Neural progenitor cell (in vitro differentiated cells): ENCODE measurements around the gene KIF26B. TPM values are rescaled to one million over a fixed set of nuclear protein-coding genes. Genes with fewer than 3 reads are reported as not detected.

ENCODE experiments used
- DNase-seq: peaks from one replicate; pipeline ENCODE4 v3.0.0-alpha.2; 2016; ENCODE audit warnings: low spot score
- H2AFZ ChIP-seq: fragments of 200-600 bp; sonication (generic); replicated peaks from 2 replicates; pipeline ENCODE4 v1.6.1; 2016; ENCODE audit warnings: antibody characterized with exemption
- H3F3A ChIP-seq: fragments of 200-600 bp; sonication (generic); 2 replicates; pipeline ENCODE4 v1.6.1; 2016; ENCODE audit warnings: antibody characterized with exemption, low read depth
- H3K27ac ChIP-seq: fragments of 200-600 bp; sonication (generic); 2 replicates; pipeline ENCODE4 v1.5.1; 2016; ENCODE audit warnings: mild to moderate bottlenecking
- H3K27me3 ChIP-seq: fragments of 200-600 bp; sonication (generic); 2 replicates; pipeline ENCODE4 v1.6.1; 2016; ENCODE audit warnings: mild to moderate bottlenecking, moderate library complexity
- H3K36me3 ChIP-seq: fragments of 200-600 bp; sonication (generic); 2 replicates; pipeline ENCODE4 v1.5.1; 2016
- H3K4me1 ChIP-seq: fragments of 200-600 bp; sonication (generic); 2 replicates; pipeline ENCODE4 v1.6.1; 2016; ENCODE audit warnings: mixed run types
- H3K4me2 ChIP-seq: fragments of 200-600 bp; sonication (generic); 2 replicates; pipeline ENCODE4 v1.6.1; 2016
- H3K4me3 ChIP-seq: fragments of 200-600 bp; sonication (generic); 2 replicates; pipeline ENCODE4 v1.5.1; 2016
- H3K79me2 ChIP-seq: fragments of 200-600 bp; sonication (generic); 2 replicates; pipeline ENCODE4 v1.6.1; 2016; ENCODE audit warnings: low read depth
- H3K9ac ChIP-seq: fragments of 200-600 bp; sonication (generic); 2 replicates; pipeline ENCODE4 v1.6.1; 2016
- H3K9me3 ChIP-seq: fragments of 200-600 bp; sonication (generic); 2 replicates; pipeline ENCODE4 v1.5.1; 2016; ENCODE audit warnings: low read depth
- H4K20me1 ChIP-seq: fragments of 200-600 bp; sonication (generic); 2 replicates; pipeline ENCODE4 v1.6.1; 2016; ENCODE audit warnings: low read depth
- H3K27ac Mint-ChIP-seq: 3 replicates; pipeline ENCODE4 v1.8.0; 2021; ENCODE audit warnings: mixed read lengths
- H3K27me3 Mint-ChIP-seq: 2 replicates; pipeline ENCODE4 v1.8.0; 2022; ENCODE audit warnings: low read depth, mild to moderate bottlenecking, inconsistent platforms, moderate library complexity, mixed read lengths; ENCODE audit not compliant: insufficient read depth
- H3K36me3 Mint-ChIP-seq: 3 replicates; pipeline ENCODE4 v1.8.0; 2021; ENCODE audit warnings: mixed read lengths
- H3K4me1 Mint-ChIP-seq: 3 replicates; pipeline ENCODE4 v1.8.0; 2021; ENCODE audit warnings: mixed read lengths
- H3K4me3 Mint-ChIP-seq: 3 replicates; pipeline ENCODE4 v1.8.0; 2021; ENCODE audit warnings: mild to moderate bottlenecking, moderate library complexity, mixed read lengths
- H3K9me3 Mint-ChIP-seq: 3 replicates; pipeline ENCODE4 v1.8.0; 2020; ENCODE audit warnings: mixed read lengths
- CTCF ChIP-seq: fragments of 200-600 bp; sonication (generic); IDR thresholded peaks from 2 replicates; pipeline ENCODE4 v1.5.1; 2017; ENCODE audit warnings: antibody characterized with exemption, mild to moderate bottlenecking
- EZH2 ChIP-seq: fragments of 200-600 bp; sonication (generic); IDR thresholded peaks from 2 replicates; pipeline ENCODE4 v1.6.1; 2017; ENCODE audit warnings: antibody characterized with exemption, mild to moderate bottlenecking, moderate library complexity
- EZH2phosphoT487 ChIP-seq: fragments of 200-600 bp; sonication (generic); IDR thresholded peaks from 2 replicates; pipeline ENCODE4 v1.6.1; 2017; ENCODE audit warnings: antibody characterized with exemption
- total RNA-seq: library from RNA; depleted of rRNA; stranded (reverse); fragments of >200 nt; gene quantifications from 2 replicates; pipeline ENCODE4 v1.2.3, GENCODE V29; 2015; ENCODE audit warnings: low replicate concordance

KIF26B gene
- total RNA-seq, 1 donor from 2014 or later = 0.47 TPM

- Mint-ChIP-seq H3K27ac (no peak overlapping the region), H3K4me1 (peaks cover 9% of the 10 kb centered on the region), H3K27me3 (peaks cover 9% of the 10 kb centered on the region), H3K36me3 (no peaks in the 10 kb centered on the region), H3K4me3 (no peak overlapping the region), H3K9me3 (peaks cover 3% of the 10 kb centered on the region)
- no peak for TF ChIP-seq EZH2phosphoT487
- TF ChIP-seq CTCF = no peak
- no peak for DNase-seq
- no peaks in the 10 kb centered on the region for H3K27me3 ChIP-seq
- no peak overlapping the region for H3K9ac ChIP-seq
- H3K36me3 ChIP-seq = no peaks in the 10 kb centered on the region
- H2AFZ ChIP-seq = no peak overlapping the region
- no peak overlapping the region for H3K27ac ChIP-seq
- no peaks in the 10 kb centered on the region for H3F3A ChIP-seq
- no peaks in the 10 kb centered on the region for H3K9me3 ChIP-seq
- H3K4me3 ChIP-seq = no peak overlapping the region
- H3K4me2 ChIP-seq = no peak overlapping the region
- H4K20me1 ChIP-seq = no peaks in the 10 kb centered on the region
- H3K4me1 ChIP-seq = no peaks in the 10 kb centered on the region
- no peaks in the 10 kb centered on the region for H3K79me2 ChIP-seq
Observed at GRCh38 chr1:245431706-245432105, 276.9 kb downstream of the KIF26B start.

- Mint-ChIP-seq H3K27me3 (peaks cover 9% of the 10 kb centered on the region), H3K36me3 (no peaks in the 10 kb centered on the region), H3K9me3 (no peaks in the 10 kb centered on the region), H3K4me3 (no peak overlapping the region), H3K4me1 (peaks cover 9% of the 10 kb centered on the region), H3K27ac (no peak overlapping the region)
- no peaks in the 10 kb centered on the region for H3K36me3 ChIP-seq
- no peak overlapping the region for H3K9ac ChIP-seq
- H3F3A ChIP-seq = no peaks in the 10 kb centered on the region
- no peak overlapping the region for H3K4me3 ChIP-seq
- TF ChIP-seq CTCF (no peak), EZH2 (no peak), EZH2phosphoT487 (no peak)
- no peaks in the 10 kb centered on the region for H3K79me2 ChIP-seq
- no peaks in the 10 kb centered on the region for H3K27me3 ChIP-seq
- H3K9me3 ChIP-seq = no peaks in the 10 kb centered on the region
- no peak overlapping the region for H3K27ac ChIP-seq
- no peak overlapping the region for H3K4me2 ChIP-seq
- H2AFZ ChIP-seq = no peak overlapping the region
- no peaks in the 10 kb centered on the region for H4K20me1 ChIP-seq
- H3K4me1 ChIP-seq = no peaks in the 10 kb centered on the region
- no peak for DNase-seq
Observed at GRCh38 chr1:245432228-245432875, 277.6 kb downstream of the KIF26B start.

- Histone ChIP-seq H3K27ac (no peak overlapping the region), H3K4me1 (no peaks in the 10 kb centered on the region), H3K4me3 (no peak overlapping the region), H4K20me1 (no peaks in the 10 kb centered on the region), H3K36me3 (no peaks in the 10 kb centered on the region), H3K9ac (no peak overlapping the region), H2AFZ (no peak overlapping the region), H3K4me2 (no peak overlapping the region), H3K9me3 (no peaks in the 10 kb centered on the region), H3F3A (no peaks in the 10 kb centered on the region), H3K79me2 (no peaks in the 10 kb centered on the region), H3K27me3 (no peaks in the 10 kb centered on the region)
- Mint-ChIP-seq H3K27ac (no peak overlapping the region), H3K9me3 (no peaks in the 10 kb centered on the region), H3K4me1 (peaks cover 9% of the 10 kb centered on the region), H3K36me3 (no peaks in the 10 kb centered on the region), H3K27me3 (peaks cover 6% of the 10 kb centered on the region), H3K4me3 (no peak overlapping the region)
- no peak for TF ChIP-seq EZH2phosphoT487
- no peak for TF ChIP-seq CTCF
- no peak for TF ChIP-seq EZH2
- no peak for DNase-seq
Observed at GRCh38 chr1:245433561-245433960, 278.8 kb downstream of the KIF26B start.
